Neural cell (in vitro differentiated cells): ENCODE measurements around the gene PARD3B.

Experiments
- CTCF ChIP-seq: fragments of 450-650 bp; IDR thresholded peaks from 2 replicates; pipeline ENCODE4 v1.5.1; 2014; ENCODE audit warnings: antibody characterized with exemption, mild to moderate bottlenecking, moderate library complexity; ENCODE audit not compliant: poor library complexity, severe bottlenecking
- EP300 ChIP-seq: fragments of 450-650 bp; conservative IDR thresholded peaks from 2 replicates; pipeline ENCODE4 v1.6.1; 2014; ENCODE audit warnings: antibody characterized with exemption, mild to moderate bottlenecking, moderate library complexity; ENCODE audit not compliant: poor library complexity, severe bottlenecking
- EZH2 ChIP-seq: fragments of 200-600, 300-800 bp; shearing (Covaris generic), sonication (generic); IDR thresholded peaks from 2 replicates; pipeline ENCODE4 v1.6.1; 2014; ENCODE audit warnings: antibody characterized with exemption, low read length, borderline replicate concordance, mild to moderate bottlenecking; ENCODE audit not compliant: insufficient read depth, poor library complexity, severe bottlenecking
- MXI1 ChIP-seq: fragments of 450-650 bp; conservative IDR thresholded peaks from 2 replicates; pipeline ENCODE4 v1.6.1; 2014; ENCODE audit warnings: antibody characterized with exemption, mild to moderate bottlenecking; ENCODE audit not compliant: poor library complexity, severe bottlenecking
- POLR2AphosphoS5 ChIP-seq: IDR thresholded peaks from 2 replicates; pipeline ENCODE4 v1.6.1; 2012
- RAD21 ChIP-seq: fragments of 450-650 bp; conservative IDR thresholded peaks from 2 replicates; pipeline ENCODE4 v1.6.1; 2014; ENCODE audit warnings: antibody characterized with exemption, mild to moderate bottlenecking, moderate library complexity
- SMC3 ChIP-seq: fragments of 450-650 bp; conservative IDR thresholded peaks from 2 replicates; pipeline ENCODE4 v1.6.1; 2014; ENCODE audit warnings: antibody characterized with exemption, mild to moderate bottlenecking, moderate library complexity; ENCODE audit not compliant: poor library complexity
- TAF1 ChIP-seq: IDR thresholded peaks from 2 replicates; pipeline ENCODE4 v1.6.1; 2012; ENCODE audit warnings: low read depth

DNA sequence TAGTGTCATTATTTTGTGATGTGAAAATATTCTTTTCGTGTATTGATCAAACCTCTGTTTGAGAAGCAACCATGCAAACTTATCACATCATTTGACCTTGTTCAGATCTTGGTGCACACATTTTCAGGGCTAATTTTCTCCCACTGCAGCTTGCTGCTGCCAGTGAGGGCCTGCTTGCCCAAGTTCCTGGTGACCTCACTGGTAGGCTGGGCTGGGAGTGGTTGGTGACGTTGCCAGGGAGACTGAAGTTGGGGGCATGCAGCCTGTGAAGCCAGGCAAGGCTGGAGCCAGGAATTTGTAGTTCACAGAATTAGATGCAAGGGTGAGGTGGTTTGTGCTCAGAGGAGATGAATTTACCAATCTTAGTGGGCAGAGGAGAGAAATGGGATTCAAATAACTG is 38.5 kb downstream of the PARD3B start:
- TF ChIP-seq CTCF, result no peak
- no peak for TF ChIP-seq MXI1
- no peak for TF ChIP-seq SMC3
- no peak for TF ChIP-seq EZH2
- TF ChIP-seq RAD21, result no peak
- TF ChIP-seq TAF1, result no peak
- TF ChIP-seq POLR2AphosphoS5, result no peak
- TF ChIP-seq EP300, result no peak
